ENCODE results near the gene OR51B2. TPM values are rescaled to one million over a fixed set of nuclear protein-coding genes. Genes with fewer than 3 reads are reported as not detected.

The OR51B2 gene
- polyA plus RNA-seq, 1 donor from 2014 or later, result not detected

- no peak overlapping the region for H3K4me2 ChIP-seq (ENCODE audit: low read length)
- H3K79me2 ChIP-seq (replicated peaks; ENCODE audit: insufficient read depth, low read length), result no peaks in the 10 kb centered on the region
- no peaks in the 10 kb centered on the region for H3K27me3 ChIP-seq (ENCODE audit: insufficient read depth, low read depth, low read length)
- H3K4me3 ChIP-seq (ENCODE audit: low read length), result no peak overlapping the region
- no peak overlapping the region for H3K9ac ChIP-seq (ENCODE audit: low read length)
- no peaks in the 10 kb centered on the region for H3K9me2 ChIP-seq (ENCODE audit: insufficient read depth, low read length)
- H2AFZ ChIP-seq (ENCODE audit: low read depth, low read length), result no peak overlapping the region
- H3K9me3 ChIP-seq (ENCODE audit: low read length), result no peaks in the 10 kb centered on the region
- H3K36me3 ChIP-seq (ENCODE audit: insufficient read depth, low read length), result no peaks in the 10 kb centered on the region
- TF ChIP-seq EP300 (conservative IDR thresholded peaks at IDR 0.05; ENCODE audit: poor library complexity, severe bottlenecking), result no peak
- no peak for TF ChIP-seq POLR2AphosphoS5 (IDR thresholded peaks at IDR 0.05)
- no peaks in the 10 kb centered on the region for H4K20me1 ChIP-seq (ENCODE audit: insufficient read depth)
- no peak overlapping the region for H3K27ac ChIP-seq (ENCODE audit: low read length)
- no peaks in the 10 kb centered on the region for H3F3A ChIP-seq (ENCODE audit: insufficient read depth, low read length, poor library complexity, severe bottlenecking)
Observed at GRCh38 chr11:5284637-5285036, 39.5 kb downstream of the OR51B2 start.

GRCh38 chr11:5283882-5284281, 40.2 kb downstream of the OR51B2 start:
- Histone ChIP-seq H4K20me1 (ENCODE audit: insufficient read depth) (no peaks in the 10 kb centered on the region), H3K36me3 (ENCODE audit: insufficient read depth, low read length) (no peaks in the 10 kb centered on the region), H3K4me2 (ENCODE audit: low read length) (no peak overlapping the region), H3K4me3 (ENCODE audit: low read length) (no peak overlapping the region), H3K27me3 (ENCODE audit: insufficient read depth, low read depth, low read length) (no peaks in the 10 kb centered on the region), H3K9me3 (ENCODE audit: low read length) (no peaks in the 10 kb centered on the region), H3K9ac (ENCODE audit: low read length) (no peak overlapping the region), H3K79me2 (replicated peaks; ENCODE audit: insufficient read depth, low read length) (no peaks in the 10 kb centered on the region), H3K9me2 (ENCODE audit: insufficient read depth, low read length) (no peaks in the 10 kb centered on the region), H3F3A (ENCODE audit: insufficient read depth, low read length, poor library complexity, severe bottlenecking) (no peaks in the 10 kb centered on the region), H2AFZ (ENCODE audit: low read depth, low read length) (no peak overlapping the region), H3K27ac (ENCODE audit: low read length) (no peak overlapping the region)
- TF ChIP-seq SMC3 (conservative IDR thresholded peaks at IDR 0.05; ENCODE audit: poor library complexity) (no peak), TAF1 (IDR thresholded peaks at IDR 0.05; ENCODE audit: low read depth) (no peak)

- H3K9me2 ChIP-seq (ENCODE audit: insufficient read depth, low read length), result no peaks in the 10 kb centered on the region
- no peaks in the 10 kb centered on the region for H3K79me2 ChIP-seq (replicated peaks; ENCODE audit: insufficient read depth, low read length)
- H3K4me2 ChIP-seq (ENCODE audit: low read length), result no peak overlapping the region
- H3K27ac ChIP-seq (ENCODE audit: low read length), result no peak overlapping the region
- H3K9ac ChIP-seq (ENCODE audit: low read length), result no peak overlapping the region
- H2AFZ ChIP-seq (ENCODE audit: low read depth, low read length), result no peak overlapping the region
- H3K27me3 ChIP-seq (ENCODE audit: insufficient read depth, low read depth, low read length), result no peaks in the 10 kb centered on the region
- no peaks in the 10 kb centered on the region for H4K20me1 ChIP-seq (ENCODE audit: insufficient read depth)
- no peak for TF ChIP-seq MXI1 (conservative IDR thresholded peaks at IDR 0.05; ENCODE audit: poor library complexity, severe bottlenecking)
- TF ChIP-seq TAF1 (IDR thresholded peaks at IDR 0.05; ENCODE audit: low read depth), result no peak
- no peak for TF ChIP-seq SMC3 (conservative IDR thresholded peaks at IDR 0.05; ENCODE audit: poor library complexity)
- no peak for TF ChIP-seq EZH2 (IDR thresholded peaks at IDR 0.05; ENCODE audit: borderline replicate concordance, insufficient read depth, low read length, poor library complexity, severe bottlenecking)
- H3K9me3 ChIP-seq (ENCODE audit: low read length), result no peaks in the 10 kb centered on the region
- no peak overlapping the region for H3K4me3 ChIP-seq (ENCODE audit: low read length)
- H3F3A ChIP-seq (ENCODE audit: insufficient read depth, low read length, poor library complexity, severe bottlenecking), result no peaks in the 10 kb centered on the region
- H3K36me3 ChIP-seq (ENCODE audit: insufficient read depth, low read length), result no peaks in the 10 kb centered on the region
Observed at GRCh38 chr11:5283086-5283485, 41.0 kb downstream of the OR51B2 start.

DNA sequence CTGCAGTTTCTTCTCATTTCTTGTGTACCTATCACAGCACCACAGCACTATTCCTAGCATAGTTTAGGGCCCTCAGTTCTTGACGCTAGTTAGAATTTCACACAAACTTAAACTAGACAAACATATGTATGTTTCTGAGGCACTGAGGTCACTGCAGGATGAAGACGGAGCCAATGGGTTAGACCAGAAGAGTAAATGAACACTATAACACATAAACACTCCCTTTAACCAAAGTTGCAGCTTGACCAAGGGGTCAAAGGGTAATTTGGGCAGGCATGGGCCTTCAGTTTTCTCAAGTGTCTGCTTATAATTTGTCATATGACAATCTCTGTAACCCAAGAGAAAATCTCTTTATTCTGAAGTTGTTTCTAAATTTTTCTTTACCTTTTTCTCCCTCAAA, 41.5 kb downstream of the OR51B2 start:
- Histone ChIP-seq H2AFZ (ENCODE audit: low read depth, low read length) (no peak overlapping the region), H3K27me3 (ENCODE audit: insufficient read depth, low read depth, low read length) (no peaks in the 10 kb centered on the region), H3K4me2 (ENCODE audit: low read length) (no peak overlapping the region), H3F3A (ENCODE audit: insufficient read depth, low read length, poor library complexity, severe bottlenecking) (no peaks in the 10 kb centered on the region), H3K36me3 (ENCODE audit: insufficient read depth, low read length) (no peaks in the 10 kb centered on the region), H3K9ac (ENCODE audit: low read length) (no peak overlapping the region), H3K9me3 (ENCODE audit: low read length) (no peaks in the 10 kb centered on the region), H3K9me2 (ENCODE audit: insufficient read depth, low read length) (no peaks in the 10 kb centered on the region), H3K27ac (ENCODE audit: low read length) (no peak overlapping the region), H4K20me1 (ENCODE audit: insufficient read depth) (no peaks in the 10 kb centered on the region), H3K79me2 (replicated peaks; ENCODE audit: insufficient read depth, low read length) (no peaks in the 10 kb centered on the region), H3K4me3 (ENCODE audit: low read length) (no peak overlapping the region)
- TF ChIP-seq EP300 (conservative IDR thresholded peaks at IDR 0.05; ENCODE audit: poor library complexity, severe bottlenecking), result no peak
- TF ChIP-seq MXI1 (conservative IDR thresholded peaks at IDR 0.05; ENCODE audit: poor library complexity, severe bottlenecking), result no peak
- no peak for TF ChIP-seq EZH2 (IDR thresholded peaks at IDR 0.05; ENCODE audit: borderline replicate concordance, insufficient read depth, low read length, poor library complexity, severe bottlenecking)
- no peak for TF ChIP-seq POLR2AphosphoS5 (IDR thresholded peaks at IDR 0.05)
- TF ChIP-seq, protein P1, sequence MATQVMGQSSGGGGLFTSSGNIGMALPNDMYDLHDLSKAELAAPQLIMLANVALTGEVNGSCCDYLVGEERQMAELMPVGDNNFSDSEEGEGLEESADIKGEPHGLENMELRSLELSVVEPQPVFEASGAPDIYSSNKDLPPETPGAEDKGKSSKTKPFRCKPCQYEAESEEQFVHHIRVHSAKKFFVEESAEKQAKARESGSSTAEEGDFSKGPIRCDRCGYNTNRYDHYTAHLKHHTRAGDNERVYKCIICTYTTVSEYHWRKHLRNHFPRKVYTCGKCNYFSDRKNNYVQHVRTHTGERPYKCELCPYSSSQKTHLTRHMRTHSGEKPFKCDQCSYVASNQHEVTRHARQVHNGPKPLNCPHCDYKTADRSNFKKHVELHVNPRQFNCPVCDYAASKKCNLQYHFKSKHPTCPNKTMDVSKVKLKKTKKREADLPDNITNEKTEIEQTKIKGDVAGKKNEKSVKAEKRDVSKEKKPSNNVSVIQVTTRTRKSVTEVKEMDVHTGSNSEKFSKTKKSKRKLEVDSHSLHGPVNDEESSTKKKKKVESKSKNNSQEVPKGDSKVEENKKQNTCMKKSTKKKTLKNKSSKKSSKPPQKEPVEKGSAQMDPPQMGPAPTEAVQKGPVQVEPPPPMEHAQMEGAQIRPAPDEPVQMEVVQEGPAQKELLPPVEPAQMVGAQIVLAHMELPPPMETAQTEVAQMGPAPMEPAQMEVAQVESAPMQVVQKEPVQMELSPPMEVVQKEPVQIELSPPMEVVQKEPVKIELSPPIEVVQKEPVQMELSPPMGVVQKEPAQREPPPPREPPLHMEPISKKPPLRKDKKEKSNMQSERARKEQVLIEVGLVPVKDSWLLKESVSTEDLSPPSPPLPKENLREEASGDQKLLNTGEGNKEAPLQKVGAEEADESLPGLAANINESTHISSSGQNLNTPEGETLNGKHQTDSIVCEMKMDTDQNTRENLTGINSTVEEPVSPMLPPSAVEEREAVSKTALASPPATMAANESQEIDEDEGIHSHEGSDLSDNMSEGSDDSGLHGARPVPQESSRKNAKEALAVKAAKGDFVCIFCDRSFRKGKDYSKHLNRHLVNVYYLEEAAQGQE (IDR thresholded peaks at IDR 0.05; ENCODE audit: borderline replicate concordance), result no peak
- TF ChIP-seq RAD21 (conservative IDR thresholded peaks at IDR 0.05), result no peak
- no peak for TF ChIP-seq TAF1 (IDR thresholded peaks at IDR 0.05; ENCODE audit: low read depth)
- no peak for TF ChIP-seq SMC3 (conservative IDR thresholded peaks at IDR 0.05; ENCODE audit: poor library complexity)
- TF ChIP-seq, protein P2, sequence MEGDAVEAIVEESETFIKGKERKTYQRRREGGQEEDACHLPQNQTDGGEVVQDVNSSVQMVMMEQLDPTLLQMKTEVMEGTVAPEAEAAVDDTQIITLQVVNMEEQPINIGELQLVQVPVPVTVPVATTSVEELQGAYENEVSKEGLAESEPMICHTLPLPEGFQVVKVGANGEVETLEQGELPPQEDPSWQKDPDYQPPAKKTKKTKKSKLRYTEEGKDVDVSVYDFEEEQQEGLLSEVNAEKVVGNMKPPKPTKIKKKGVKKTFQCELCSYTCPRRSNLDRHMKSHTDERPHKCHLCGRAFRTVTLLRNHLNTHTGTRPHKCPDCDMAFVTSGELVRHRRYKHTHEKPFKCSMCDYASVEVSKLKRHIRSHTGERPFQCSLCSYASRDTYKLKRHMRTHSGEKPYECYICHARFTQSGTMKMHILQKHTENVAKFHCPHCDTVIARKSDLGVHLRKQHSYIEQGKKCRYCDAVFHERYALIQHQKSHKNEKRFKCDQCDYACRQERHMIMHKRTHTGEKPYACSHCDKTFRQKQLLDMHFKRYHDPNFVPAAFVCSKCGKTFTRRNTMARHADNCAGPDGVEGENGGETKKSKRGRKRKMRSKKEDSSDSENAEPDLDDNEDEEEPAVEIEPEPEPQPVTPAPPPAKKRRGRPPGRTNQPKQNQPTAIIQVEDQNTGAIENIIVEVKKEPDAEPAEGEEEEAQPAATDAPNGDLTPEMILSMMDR (IDR thresholded peaks at IDR 0.05; ENCODE audit: poor library complexity, severe bottlenecking), result no peak
